ENCODE results near the gene OR10P1. TPM values are rescaled to one million over a fixed set of nuclear protein-coding genes. Genes with fewer than 3 reads are reported as not detected.
"Not testable (repeated sequence)": the region's sequence is repeated elsewhere in the genome, so short reads cannot be mapped to it uniquely, and the experiment has no call there.

The OR10P1 gene
- total RNA-seq, 1 experiment from 2014 or later, result not detected

- not testable (repeated sequence) for DNase-seq (ENCODE audit: extremely low read depth, low read depth)
These were observed 14.1 kb downstream of the OR10P1 start for GRCh38 chr12:55650620-55651298.

- no peak for DNase-seq (ENCODE audit: extremely low read depth, low read depth)
These were observed 14.6 kb downstream of the OR10P1 start for GRCh38 chr12:55651299-55651683.

DNA sequence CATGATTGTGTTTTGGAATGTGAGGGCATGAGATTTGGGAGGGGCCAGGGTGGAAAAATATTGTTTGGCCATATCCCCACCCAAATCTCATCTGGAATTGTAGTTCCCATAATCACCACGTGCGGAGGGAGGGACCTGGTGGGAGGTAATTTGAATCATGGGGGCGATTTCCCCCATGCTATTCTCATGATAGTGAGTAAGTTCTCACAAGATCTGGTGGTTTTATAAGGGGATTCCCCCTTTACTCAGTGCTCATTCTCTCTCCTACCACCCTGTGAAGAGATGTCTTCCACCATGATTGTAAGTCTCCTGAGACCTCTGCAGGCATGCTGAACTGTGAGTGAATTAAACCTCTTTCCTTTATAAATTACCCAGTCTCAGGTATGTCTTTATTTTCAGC, 15.7 kb downstream of the OR10P1 start:
- DNase-seq (ENCODE audit: extremely low read depth, low read depth), result no peak

GRCh38 chr12:55653031-55653430, 16.3 kb downstream of the OR10P1 start:
- DNase-seq (ENCODE audit: extremely low read depth, low read depth), result no peak

GRCh38 chr12:55654511-55655214, 18.0 kb downstream of the OR10P1 start:
- DNase-seq (ENCODE audit: extremely low read depth, low read depth), result no peak

- DNase-seq (ENCODE audit: extremely low read depth, low read depth), result no peak
These were observed 20.5 kb downstream of the OR10P1 start for GRCh38 chr12:55657212-55657611.

GRCh38 chr12:55658212-55658611, 21.5 kb downstream of the OR10P1 start:
- no peak for DNase-seq (ENCODE audit: extremely low read depth, low read depth)

- DNase-seq (ENCODE audit: extremely low read depth, low read depth), result no peak
These were observed 22.1 kb downstream of the OR10P1 start for GRCh38 chr12:55658635-55659391.

GRCh38 chr12:55659486-55660385, 23.0 kb downstream of the OR10P1 start:
- DNase-seq (ENCODE audit: extremely low read depth, low read depth), result peak; percentile 36

DNA sequence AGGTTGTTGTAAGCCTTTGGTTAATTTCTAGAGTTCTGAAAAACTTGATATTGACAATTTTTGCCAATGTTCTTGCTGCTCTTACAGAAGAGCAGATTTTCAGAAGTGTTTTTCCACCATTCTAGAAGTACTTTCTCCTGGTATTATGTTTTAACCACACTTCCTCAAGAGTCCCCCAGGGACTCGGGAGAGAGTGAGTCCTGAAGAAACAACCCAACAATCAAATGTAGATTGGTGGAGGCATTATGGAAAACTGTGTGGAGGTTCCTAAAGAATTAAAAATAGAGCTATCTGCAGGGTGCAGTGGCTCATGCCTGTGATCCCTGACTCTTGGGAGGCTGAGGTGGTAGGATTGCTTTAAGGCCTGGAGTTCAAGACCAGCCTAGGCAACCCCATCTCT, 26.7 kb downstream of the OR10P1 start:
- DNase-seq (ENCODE audit: extremely low read depth, low read depth), result no peak

GRCh38 chr12:55664826-55665225, 28.1 kb downstream of the OR10P1 start:
- no peak for DNase-seq (ENCODE audit: extremely low read depth, low read depth)

- no peak for DNase-seq (ENCODE audit: extremely low read depth, low read depth)
These were observed 29.8 kb downstream of the OR10P1 start for GRCh38 chr12:55666508-55666907.

GRCh38 chr12:55670276-55670675, 33.6 kb downstream of the OR10P1 start:
- DNase-seq (ENCODE audit: extremely low read depth, low read depth), result no peak

DNA sequence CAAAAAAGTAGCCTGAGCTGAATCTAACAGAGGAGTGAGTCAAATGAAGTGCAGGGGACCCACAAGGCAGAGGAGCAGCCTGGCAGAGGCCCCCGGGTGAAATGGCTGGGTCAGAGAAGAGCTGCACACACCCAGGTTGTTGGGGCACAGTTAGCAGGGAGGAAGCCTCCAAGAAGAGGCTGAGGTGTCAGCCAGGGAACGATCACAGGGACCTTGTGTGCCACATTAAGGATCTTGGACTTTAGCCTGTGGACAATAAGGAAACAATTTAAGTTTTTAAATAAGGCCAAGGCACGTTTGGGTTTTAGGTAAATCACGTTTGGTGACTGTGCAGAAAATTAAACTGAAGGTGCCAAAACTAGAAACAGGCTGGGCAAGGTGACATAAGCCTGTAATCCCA, 35.1 kb downstream of the OR10P1 start:
- DNase-seq (ENCODE audit: extremely low read depth, low read depth), result no peak

DNA sequence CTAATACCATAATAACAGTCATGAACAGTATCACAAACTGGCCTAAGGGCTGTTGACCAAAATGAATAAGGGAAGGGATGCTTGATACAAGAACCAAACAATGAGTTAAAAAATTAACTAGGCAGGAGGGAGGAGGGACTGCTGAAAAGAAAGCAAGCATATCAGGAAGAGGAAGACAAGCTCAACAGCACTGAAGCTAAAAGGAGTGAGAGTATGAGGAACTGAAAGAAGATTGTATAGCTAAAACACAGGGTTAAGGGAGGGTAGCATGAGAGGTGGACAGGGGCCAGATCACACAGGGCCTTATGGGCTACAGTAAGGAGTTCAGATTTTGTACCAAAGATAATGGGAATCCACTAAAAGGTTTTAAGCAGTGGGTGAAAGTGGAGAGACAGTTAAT, 36.9 kb downstream of the OR10P1 start:
- DNase-seq (ENCODE audit: extremely low read depth, low read depth), result no peak

- DNase-seq (ENCODE audit: extremely low read depth, low read depth), result no peak
These were observed 39.0 kb downstream of the OR10P1 start for GRCh38 chr12:55675666-55676065.

GRCh38 chr12:55676707-55677106, 40.0 kb downstream of the OR10P1 start:
- no peak for DNase-seq (ENCODE audit: extremely low read depth, low read depth)

DNA sequence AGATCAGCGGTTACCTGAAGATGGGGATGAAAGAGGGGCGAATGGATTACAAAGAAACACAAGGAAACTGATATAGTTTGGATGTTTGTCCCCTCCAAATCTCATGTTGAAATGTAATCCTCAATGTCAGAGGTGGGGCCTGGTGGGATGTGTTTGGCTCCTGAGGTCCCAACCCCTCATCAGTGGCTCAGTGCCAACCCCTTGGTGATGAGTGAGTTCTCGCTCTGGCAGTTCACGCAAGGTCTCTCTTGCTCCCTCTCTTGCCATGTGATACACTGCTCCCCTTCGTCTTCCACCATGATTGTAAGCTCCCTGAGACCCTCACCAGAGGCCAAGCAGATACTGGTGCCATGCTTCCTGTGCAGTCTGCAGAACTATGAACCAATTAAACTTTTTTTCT, 43.0 kb downstream of the OR10P1 start:
- no peak for DNase-seq (ENCODE audit: extremely low read depth, low read depth)

- DNase-seq (ENCODE audit: extremely low read depth, low read depth), result peak; percentile 79
These were observed 44.7 kb downstream of the OR10P1 start for GRCh38 chr12:55681142-55682077.
